GM21619 (cell line): Measurements from ENCODE around the gene RNU5D-1.
A peak's percentile ranks its signal among the peaks of the same experiment; 100 is the strongest.
"Not testable (repeated sequence)": the region's sequence is repeated elsewhere in the genome, so short reads cannot be mapped to it uniquely, and the experiment has no call there.

ENCODE experiments used
- ATAC-seq: cut with Tn5 transposase; IDR thresholded peaks from one replicate; pipeline ENCODE4 v1.9.1; 2021; ENCODE audit not compliant: unreplicated experiment

Gene RNU5D-1

GRCh38 chr1:44701141-44701573 lies 29.8 kb downstream of the RNU5D-1 start:
- ATAC-seq, result no peak

GRCh38 chr1:44700573-44700972 lies 30.4 kb downstream of the RNU5D-1 start:
- ATAC-seq, result no peak

GRCh38 chr1:44699375-44699774 lies 31.6 kb downstream of the RNU5D-1 start:
- not testable (repeated sequence) for ATAC-seq

- ATAC-seq, result no peak
Measured at GRCh38 chr1:44698138-44698537, 32.8 kb downstream of the RNU5D-1 start.

GRCh38 chr1:44696789-44697345 lies 34.1 kb downstream of the RNU5D-1 start:
- no peak for ATAC-seq

GRCh38 chr1:44696101-44696500 lies 34.9 kb downstream of the RNU5D-1 start:
- no peak for ATAC-seq

GRCh38 chr1:44695671-44696070 lies 35.3 kb downstream of the RNU5D-1 start:
- ATAC-seq, result no peak

GRCh38 chr1:44694863-44695478 lies 36.0 kb downstream of the RNU5D-1 start:
- ATAC-seq, result peak; percentile 71

GRCh38 chr1:44693900-44694299 lies 37.1 kb downstream of the RNU5D-1 start:
- no peak for ATAC-seq

- ATAC-seq, result no peak
Measured at GRCh38 chr1:44693159-44693558, 37.8 kb downstream of the RNU5D-1 start.

GRCh38 chr1:44689447-44689765 lies 41.6 kb downstream of the RNU5D-1 start:
- ATAC-seq, result no peak

GRCh38 chr1:44688760-44689446 lies 42.1 kb downstream of the RNU5D-1 start:
- no peak for ATAC-seq

- no peak for ATAC-seq
Measured at GRCh38 chr1:44685881-44686280, 45.1 kb downstream of the RNU5D-1 start.

- ATAC-seq, result no peak
Measured at GRCh38 chr1:44685218-44685617, 45.8 kb downstream of the RNU5D-1 start.

GRCh38 chr1:44684525-44684924 lies 46.4 kb downstream of the RNU5D-1 start:
- peak; percentile 82 for ATAC-seq

GRCh38 chr1:44682883-44683265 lies 48.1 kb downstream of the RNU5D-1 start:
- ATAC-seq, result no peak

GRCh38 chr1:44681905-44682882 lies 48.8 kb downstream of the RNU5D-1 start:
- ATAC-seq, result no peak
